ENCODE results near the gene PHOSPHO1. TPM values are rescaled to one million over a fixed set of nuclear protein-coding genes. Genes with fewer than 3 reads are reported as not detected.
A peak's percentile ranks its signal among the peaks of the same experiment; 100 is the strongest.

PHOSPHO1 gene
- total RNA-seq, 2 donors from 2014 or later: not detected

DNA sequence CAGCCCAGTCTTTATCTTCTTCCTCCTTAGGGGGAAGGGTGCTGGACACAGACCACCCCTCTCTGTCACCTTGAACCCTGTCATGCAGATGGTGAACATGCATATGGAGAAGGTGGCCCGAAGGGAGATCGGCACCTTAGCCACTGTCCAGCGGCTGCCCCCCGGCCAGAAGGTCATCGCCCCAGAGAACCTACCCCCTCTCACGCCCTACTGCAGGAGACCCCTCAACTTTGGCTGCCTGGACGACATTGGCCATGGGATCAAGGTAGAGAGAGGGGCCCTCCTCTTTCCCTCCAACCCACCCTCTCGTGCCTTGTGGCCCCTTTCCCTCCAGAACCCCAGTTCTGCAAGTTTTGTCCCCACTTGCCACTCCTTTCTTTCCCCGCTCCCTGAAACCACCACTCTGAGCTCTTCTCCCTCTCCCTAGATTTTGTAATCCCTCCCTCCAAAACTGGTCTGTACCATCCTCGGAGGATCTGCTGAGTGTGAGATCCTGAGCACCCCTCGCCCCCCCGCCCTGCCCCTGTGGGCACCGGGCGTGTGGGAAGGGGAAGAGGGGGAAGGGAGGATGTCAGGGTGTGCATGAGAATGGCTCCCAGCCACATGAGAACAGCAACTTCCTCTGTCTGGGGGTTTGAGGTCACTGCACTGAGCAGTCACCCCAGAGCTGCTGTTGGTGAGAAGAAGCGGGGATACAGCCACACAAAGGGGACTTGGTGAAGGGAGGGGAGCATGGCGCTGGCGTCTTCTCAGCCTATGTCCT is 12.8 kb downstream of the PHOSPHO1 start:
- Mint-ChIP-seq H3K36me3 (ENCODE audit: low read depth) (peaks cover 75% of the 10 kb centered on the region), H3K4me1 (peaks cover 51% of the 10 kb centered on the region), H3K27me3 (no peaks in the 10 kb centered on the region), H3K27ac (peak overlapping the region; percentile 34), H3K9me3 (no peaks in the 10 kb centered on the region), H3K4me3 (peak overlapping the region; percentile 68)
- peak; percentile 78 for ATAC-seq (replicated peaks)

DNA sequence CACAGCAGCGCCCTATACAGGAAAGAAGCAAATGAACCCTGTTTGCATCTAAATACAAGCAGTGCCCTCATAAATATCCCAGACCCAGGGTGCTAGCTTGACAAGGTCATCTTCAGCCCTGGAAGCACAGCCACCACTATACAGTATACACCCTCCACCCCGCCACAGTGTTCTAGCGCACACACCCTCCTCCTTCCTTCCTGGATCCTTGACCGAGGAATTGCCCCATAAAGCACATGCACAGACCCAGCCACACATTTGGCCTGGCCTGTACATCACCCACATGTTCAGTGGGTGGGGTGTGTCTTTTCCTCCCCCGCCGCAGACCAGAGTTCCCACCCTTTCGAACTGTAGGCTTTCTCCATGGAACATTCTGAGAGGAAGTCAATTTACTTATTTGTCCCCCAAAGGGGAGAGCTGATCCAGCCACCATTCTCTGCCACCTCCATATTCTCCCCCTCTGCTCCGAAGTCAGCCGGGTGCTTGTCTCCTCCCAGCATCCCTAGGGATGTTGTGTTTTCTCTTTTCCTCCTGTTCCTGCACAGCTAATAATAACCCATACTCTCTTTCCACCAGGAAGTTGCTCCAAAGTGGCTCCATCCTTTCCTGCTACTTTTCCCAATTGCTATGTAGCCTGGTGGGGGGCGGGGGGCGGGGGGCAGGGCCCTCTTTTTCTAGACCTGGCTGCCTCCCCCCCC is 13.5 kb downstream of the PHOSPHO1 start:
- Mint-ChIP-seq H3K9me3 (no peaks in the 10 kb centered on the region), H3K36me3 (ENCODE audit: low read depth) (peaks cover 71% of the 10 kb centered on the region), H3K27me3 (no peaks in the 10 kb centered on the region), H3K27ac (peak overlapping the region; percentile 34), H3K4me1 (peaks cover 57% of the 10 kb centered on the region), H3K4me3 (peak overlapping the region; percentile 68)
- no peak for ATAC-seq (replicated peaks)

DNA sequence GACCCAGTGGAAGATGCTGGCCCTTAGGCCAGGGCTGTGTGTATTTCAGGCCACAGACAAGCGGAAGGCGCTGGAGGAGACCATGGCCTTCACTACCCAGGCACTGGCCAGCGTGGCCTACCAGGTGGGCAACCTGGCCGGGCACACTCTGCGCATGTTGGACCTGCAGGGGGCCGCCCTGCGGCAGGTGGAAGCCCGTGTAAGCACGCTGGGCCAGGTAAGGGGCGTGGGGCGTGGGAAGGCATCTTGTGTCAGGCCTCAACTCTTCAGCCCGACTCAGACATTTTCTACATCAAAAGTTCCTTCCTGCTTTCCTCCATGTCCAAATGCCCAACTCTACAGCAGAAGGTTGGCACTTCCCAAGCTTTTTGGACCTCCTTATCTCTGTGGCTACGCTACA is 14.1 kb downstream of the PHOSPHO1 start:
- peaks cover 59% of the 10 kb centered on the region for H3K4me1 Mint-ChIP-seq
- peak overlapping the region; percentile 68 for H3K4me3 Mint-ChIP-seq
- H3K27ac Mint-ChIP-seq: peak overlapping the region; percentile 34
- peaks cover 67% of the 10 kb centered on the region for H3K36me3 Mint-ChIP-seq (ENCODE audit: low read depth)
- no peaks in the 10 kb centered on the region for H3K9me3 Mint-ChIP-seq
- H3K27me3 Mint-ChIP-seq: no peaks in the 10 kb centered on the region
- no peak for ATAC-seq (replicated peaks)

DNA sequence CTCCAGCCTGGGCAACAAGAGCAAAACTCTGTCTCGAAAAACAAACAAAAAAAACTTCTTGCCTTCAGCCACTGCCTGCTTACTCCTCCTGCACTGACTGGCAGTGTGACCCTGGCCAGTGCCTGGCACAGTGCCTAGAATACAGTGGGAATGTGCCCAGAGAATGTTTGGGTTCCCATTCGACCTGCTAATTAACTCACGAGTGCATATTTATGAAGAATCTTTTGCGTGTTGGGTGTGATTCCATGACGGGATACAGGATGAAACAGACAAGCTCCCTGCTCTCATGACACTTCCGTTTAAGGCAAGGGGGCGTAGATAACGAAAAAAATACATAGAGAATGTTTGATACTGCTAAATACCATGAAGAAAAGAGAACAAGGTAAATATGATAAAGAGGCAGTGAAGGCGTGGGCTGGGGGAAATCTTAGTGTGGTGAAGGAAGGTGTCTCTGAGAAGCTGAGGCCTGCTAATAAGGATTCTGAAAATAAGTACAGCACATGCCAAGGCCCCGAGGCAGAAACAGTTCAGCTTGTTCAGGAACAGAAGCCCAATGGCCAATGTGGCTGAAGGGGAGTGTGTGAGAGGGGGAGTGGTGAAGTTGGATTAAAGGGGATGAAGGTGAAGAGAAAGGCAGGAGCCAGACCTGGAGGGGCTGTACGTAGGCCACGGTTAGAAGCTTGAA is 15.8 kb downstream of the PHOSPHO1 start:
- ATAC-seq (replicated peaks): no peak
- no peaks in the 10 kb centered on the region for H3K9me3 Mint-ChIP-seq
- H3K4me1 Mint-ChIP-seq: peaks cover 68% of the 10 kb centered on the region
- peak overlapping the region; percentile 92 for H3K4me3 Mint-ChIP-seq
- peak overlapping the region; percentile 54 for H3K27ac Mint-ChIP-seq
- no peaks in the 10 kb centered on the region for H3K27me3 Mint-ChIP-seq
- peaks cover 60% of the 10 kb centered on the region for H3K36me3 Mint-ChIP-seq (ENCODE audit: low read depth)

DNA sequence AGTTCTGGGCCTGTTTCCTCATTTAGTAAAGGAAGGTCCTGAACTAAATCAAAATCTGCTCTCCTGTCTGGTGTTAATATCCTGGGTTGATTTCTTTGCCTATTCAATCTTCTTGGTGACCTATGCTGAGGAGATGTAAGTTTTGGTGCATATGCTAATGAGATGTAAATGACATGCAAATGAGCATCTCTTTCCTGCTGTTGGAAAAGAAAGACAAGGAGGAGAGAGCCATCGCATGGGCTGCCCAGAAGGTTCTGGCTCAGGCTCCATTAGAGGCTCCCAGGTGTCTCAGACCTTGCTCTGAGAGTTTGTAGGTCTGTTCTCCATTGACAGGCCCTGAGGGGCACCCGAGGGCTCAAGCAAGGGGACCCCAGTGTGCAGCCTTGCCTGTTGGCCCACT is 16.7 kb downstream of the PHOSPHO1 start:
- peak overlapping the region; percentile 92 for H3K4me3 Mint-ChIP-seq
- H3K27me3 Mint-ChIP-seq: no peaks in the 10 kb centered on the region
- H3K27ac Mint-ChIP-seq: no peak overlapping the region
- H3K36me3 Mint-ChIP-seq (ENCODE audit: low read depth): peaks cover 51% of the 10 kb centered on the region
- no peak for ATAC-seq (replicated peaks)
- H3K4me1 Mint-ChIP-seq: peaks cover 73% of the 10 kb centered on the region
- no peaks in the 10 kb centered on the region for H3K9me3 Mint-ChIP-seq

DNA sequence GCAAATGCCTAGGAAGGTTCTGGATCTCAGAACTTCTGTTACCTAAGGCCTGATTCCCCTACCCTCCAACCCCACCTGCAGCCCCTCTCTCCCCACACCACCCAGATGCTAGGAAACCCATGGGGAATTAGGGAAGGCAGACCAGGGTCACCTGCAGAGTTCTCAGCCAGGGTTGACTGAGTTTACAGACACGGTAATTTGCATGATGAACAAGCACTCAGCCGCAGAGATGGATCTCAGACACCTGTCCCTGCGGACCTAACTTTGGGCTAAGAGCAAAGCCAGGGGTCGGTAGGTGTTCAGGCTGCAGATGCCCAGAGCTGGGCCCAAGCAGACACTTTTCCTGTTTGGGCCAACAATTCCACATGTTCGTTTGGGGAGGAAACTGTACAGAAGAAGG is 17.2 kb downstream of the PHOSPHO1 start:
- H3K36me3 Mint-ChIP-seq (ENCODE audit: low read depth): peaks cover 46% of the 10 kb centered on the region
- no peak overlapping the region for H3K27ac Mint-ChIP-seq
- no peaks in the 10 kb centered on the region for H3K9me3 Mint-ChIP-seq
- H3K4me1 Mint-ChIP-seq: peaks cover 70% of the 10 kb centered on the region
- peak overlapping the region; percentile 92 for H3K4me3 Mint-ChIP-seq
- ATAC-seq (replicated peaks): no peak
- no peaks in the 10 kb centered on the region for H3K27me3 Mint-ChIP-seq

DNA sequence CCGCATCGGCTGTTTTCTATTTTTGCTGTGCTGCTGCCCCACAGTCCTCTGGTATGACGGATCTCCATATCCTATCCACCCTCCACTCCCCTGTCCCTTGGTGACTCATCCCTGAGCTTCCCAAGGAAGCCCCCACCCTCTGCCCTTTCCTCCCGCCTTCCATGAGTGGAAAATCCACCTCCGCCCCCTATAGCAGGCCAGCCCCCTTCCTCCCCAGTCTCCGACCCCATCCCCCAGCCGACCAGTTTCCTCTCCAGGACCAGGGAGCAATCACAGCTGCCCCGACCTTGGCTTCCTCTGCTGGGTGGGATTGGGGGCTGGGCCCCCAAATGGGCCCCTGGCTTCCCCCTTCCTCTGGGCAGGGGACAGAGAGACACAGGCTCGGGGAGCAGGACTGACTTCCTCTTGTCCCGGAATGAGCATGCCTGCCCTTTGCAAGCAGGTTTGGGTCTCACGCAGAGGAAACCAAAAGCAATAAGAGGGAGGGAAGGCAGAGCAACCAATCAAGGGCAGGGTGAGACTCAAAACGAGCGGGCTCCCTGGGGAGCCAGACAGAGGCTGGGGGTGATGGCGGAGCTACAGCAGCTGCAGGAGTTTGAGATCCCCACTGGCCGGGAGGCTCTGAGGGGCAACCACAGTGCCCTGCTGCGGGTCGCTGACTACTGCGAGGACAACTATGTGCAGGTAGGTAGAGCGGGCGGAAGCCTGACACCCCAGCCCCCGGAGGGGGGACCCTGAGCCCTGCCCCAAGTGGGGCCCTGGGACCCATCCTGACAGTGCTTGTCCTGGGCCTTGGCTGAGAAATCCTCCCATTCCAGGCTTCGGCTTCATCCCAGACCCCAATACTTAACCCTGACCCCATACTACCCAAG is 20.2 kb downstream of the PHOSPHO1 start, which contains the start of the genes ABI3 and GNGT2:
TSS of gene ABI3 (plus strand) at position 550 of the 872 bp plus-strand sequence. CDS start at position 568, 18 bp downstream.
TSS of gene GNGT2 (minus strand) at position 417 of the 872 bp plus-strand sequence. CDS start 3,152 bp downstream, outside the sequence.
- Mint-ChIP-seq H3K9me3 (no peaks in the 10 kb centered on the region), H3K36me3 (ENCODE audit: low read depth) (peaks cover 23% of the 10 kb centered on the region), H3K27me3 (no peaks in the 10 kb centered on the region), H3K4me1 (peaks cover 47% of the 10 kb centered on the region), H3K4me3 (peak within 1 kb of the TSS; percentile 92), H3K27ac (peak within 1 kb of the TSS; percentile 92)
- ATAC-seq (replicated peaks): peak; percentile 97

DNA sequence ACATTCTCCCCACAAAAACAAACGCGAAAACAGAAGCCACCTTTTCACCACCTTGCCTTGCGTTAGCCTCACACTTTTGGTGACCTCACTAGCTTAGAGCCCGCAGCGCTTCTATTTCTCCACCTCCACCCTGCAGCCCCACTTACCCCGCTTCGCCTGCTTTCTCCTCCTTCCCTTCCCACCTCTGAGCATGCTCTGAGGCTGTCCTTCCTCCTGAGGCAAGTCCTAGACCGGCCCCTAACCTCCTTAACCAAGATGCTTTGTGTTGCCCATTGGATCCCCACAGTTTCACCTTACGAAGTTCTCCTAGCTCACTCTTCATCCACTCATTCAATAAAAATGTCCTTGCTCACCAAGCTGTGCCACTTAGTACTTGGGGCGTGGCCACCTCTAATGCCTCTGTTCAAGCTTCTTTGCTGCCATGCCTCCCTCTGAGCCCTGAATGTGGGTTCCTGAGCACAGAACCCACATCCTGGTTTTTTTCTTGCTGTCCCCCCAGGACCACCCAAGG is 21.5 kb downstream of the PHOSPHO1 start:
- peaks cover 14% of the 10 kb centered on the region for H3K36me3 Mint-ChIP-seq (ENCODE audit: low read depth)
- H3K4me1 Mint-ChIP-seq: peaks cover 39% of the 10 kb centered on the region
- no peak for ATAC-seq (replicated peaks)
- no peaks in the 10 kb centered on the region for H3K9me3 Mint-ChIP-seq
- no peaks in the 10 kb centered on the region for H3K27me3 Mint-ChIP-seq
- H3K4me3 Mint-ChIP-seq: peak overlapping the region; percentile 92
- peak overlapping the region; percentile 92 for H3K27ac Mint-ChIP-seq

DNA sequence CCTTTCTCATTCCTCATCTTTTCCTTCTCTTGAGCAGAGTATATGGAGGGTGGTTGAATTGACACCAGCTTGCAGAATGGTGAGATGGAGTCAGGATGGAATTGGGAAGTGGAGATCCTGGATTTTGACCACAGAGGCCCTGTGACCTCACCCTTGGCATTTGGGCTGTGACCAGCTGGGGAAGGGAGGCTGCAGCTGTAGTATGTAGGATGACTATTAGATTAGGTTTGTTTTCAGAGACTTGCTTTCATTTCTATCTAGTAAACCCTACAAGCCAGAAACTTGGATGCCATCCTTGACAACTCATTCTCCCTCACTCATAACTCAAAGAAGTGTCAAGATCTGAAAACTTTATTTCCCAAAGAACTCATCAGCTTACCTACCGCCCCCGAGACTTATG is 26.1 kb downstream of the PHOSPHO1 start:
- H3K27me3 Mint-ChIP-seq: no peaks in the 10 kb centered on the region
- no peak overlapping the region for H3K4me3 Mint-ChIP-seq
- no peak overlapping the region for H3K27ac Mint-ChIP-seq
- H3K9me3 Mint-ChIP-seq: no peaks in the 10 kb centered on the region
- no peaks in the 10 kb centered on the region for H3K36me3 Mint-ChIP-seq (ENCODE audit: low read depth)
- peaks cover 9% of the 10 kb centered on the region for H3K4me1 Mint-ChIP-seq
- no peak for ATAC-seq (replicated peaks)

DNA sequence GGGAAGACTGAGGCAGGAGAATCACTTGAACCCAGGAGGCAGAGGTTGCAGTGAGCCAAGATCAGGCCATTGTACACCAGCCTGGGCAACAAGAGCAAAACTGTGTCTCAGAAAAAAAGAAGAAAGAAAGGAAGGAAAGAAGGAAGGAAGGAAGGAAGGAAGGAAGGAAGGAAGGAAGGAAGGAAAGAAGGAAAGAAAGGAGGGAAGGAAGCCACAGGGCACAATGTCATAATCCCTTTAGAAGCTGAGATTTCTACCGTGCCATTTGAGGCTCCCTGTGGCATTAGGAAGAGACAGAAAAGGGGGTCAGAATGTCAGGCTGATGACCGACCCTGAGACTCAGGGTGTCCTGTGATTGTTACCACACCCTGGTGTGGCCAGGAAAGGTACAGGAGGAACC is 26.8 kb downstream of the PHOSPHO1 start:
- H3K4me3 Mint-ChIP-seq: no peak overlapping the region
- no peaks in the 10 kb centered on the region for H3K36me3 Mint-ChIP-seq (ENCODE audit: low read depth)
- H3K4me1 Mint-ChIP-seq: peaks cover 2% of the 10 kb centered on the region
- H3K27ac Mint-ChIP-seq: no peak overlapping the region
- ATAC-seq (replicated peaks): no peak
- H3K27me3 Mint-ChIP-seq: no peaks in the 10 kb centered on the region
- H3K9me3 Mint-ChIP-seq: no peaks in the 10 kb centered on the region

DNA sequence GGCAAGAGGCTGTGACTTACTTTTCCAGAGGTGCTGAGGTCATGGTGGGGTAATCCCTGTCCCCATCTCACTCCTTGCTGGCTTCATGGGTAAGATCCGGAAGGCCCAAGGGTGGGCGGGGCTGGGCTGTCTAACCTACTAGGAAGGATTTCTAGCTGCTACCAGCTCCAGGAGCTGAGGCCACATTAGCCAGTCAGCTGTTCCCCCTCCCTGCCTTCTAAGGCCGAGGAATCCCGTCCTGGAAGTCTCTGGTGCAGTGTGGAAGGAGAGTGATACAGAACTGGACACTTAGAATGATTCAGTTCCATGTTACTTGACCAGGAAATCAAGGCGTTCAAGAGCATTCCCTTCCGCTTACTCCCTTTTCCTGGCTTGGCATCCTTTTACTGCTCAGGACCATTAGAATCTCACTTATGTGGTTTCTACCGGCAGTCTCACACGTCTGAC is 29.1 kb downstream of the PHOSPHO1 start:
- H3K36me3 Mint-ChIP-seq (ENCODE audit: low read depth): no peaks in the 10 kb centered on the region
- ATAC-seq (replicated peaks): no peak
- no peaks in the 10 kb centered on the region for H3K27me3 Mint-ChIP-seq
- H3K27ac Mint-ChIP-seq: no peak overlapping the region
- H3K9me3 Mint-ChIP-seq: no peaks in the 10 kb centered on the region
- H3K4me1 Mint-ChIP-seq: peaks cover 3% of the 10 kb centered on the region
- no peak overlapping the region for H3K4me3 Mint-ChIP-seq

DNA sequence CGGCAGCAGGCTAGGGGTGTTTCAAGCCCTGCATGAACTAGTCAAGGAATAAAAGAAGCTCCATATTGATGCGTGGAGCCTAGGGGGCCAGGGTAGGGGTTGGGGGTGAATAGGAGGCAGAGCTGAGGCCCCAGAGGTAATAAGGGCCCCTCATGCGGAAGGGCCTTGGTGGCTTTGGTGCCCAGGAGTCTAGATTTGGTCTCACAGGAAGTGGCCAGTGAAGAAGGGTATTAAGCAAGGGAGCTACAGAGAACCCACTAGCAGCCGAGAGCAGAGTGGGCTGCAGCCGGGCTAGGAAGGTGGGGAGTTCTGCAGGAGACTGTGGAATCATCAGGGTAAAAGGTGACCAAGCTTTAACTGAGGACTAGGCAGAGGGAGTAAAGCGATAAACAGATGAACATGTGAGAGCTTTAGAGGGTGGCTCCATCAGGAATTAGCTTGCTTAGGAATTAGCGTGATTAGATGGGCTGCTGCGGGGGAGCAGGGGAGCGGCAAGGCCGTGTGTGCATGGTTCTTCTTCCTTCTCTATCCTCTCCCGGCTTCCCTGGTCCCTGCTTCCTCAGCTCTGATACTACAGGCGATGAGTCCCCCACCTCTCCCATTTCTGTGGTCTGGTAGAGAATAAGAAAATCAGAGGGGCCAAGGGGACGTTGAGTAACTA is 30.0 kb downstream of the PHOSPHO1 start:
- Mint-ChIP-seq H3K9me3 (no peaks in the 10 kb centered on the region), H3K27me3 (no peaks in the 10 kb centered on the region), H3K27ac (no peak overlapping the region), H3K4me3 (no peak overlapping the region), H3K36me3 (ENCODE audit: low read depth) (no peaks in the 10 kb centered on the region), H3K4me1 (peaks cover 12% of the 10 kb centered on the region)
- ATAC-seq (replicated peaks): no peak

DNA sequence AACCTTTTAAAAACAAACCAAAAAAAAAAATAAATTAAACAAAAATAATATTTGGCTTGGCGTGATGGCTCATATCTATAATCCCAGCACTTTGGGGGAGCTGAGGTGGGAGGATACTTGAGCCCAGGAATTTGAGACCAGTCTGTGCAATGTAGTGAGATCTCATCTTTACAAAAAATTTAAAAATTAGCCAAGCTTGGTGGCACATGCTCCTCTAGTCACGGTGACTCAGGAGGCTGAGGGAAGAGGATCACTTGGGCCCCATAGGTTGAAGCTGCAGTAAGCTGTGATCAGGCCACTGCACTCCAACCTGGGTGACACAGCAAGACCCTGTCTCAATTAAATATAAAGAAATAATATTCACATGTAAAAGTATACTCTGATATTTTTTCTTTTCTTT is 32.4 kb downstream of the PHOSPHO1 start:
- no peak overlapping the region for H3K4me3 Mint-ChIP-seq
- H3K27ac Mint-ChIP-seq: no peak overlapping the region
- H3K4me1 Mint-ChIP-seq: peaks cover 19% of the 10 kb centered on the region
- no peaks in the 10 kb centered on the region for H3K9me3 Mint-ChIP-seq
- no peaks in the 10 kb centered on the region for H3K27me3 Mint-ChIP-seq
- no peaks in the 10 kb centered on the region for H3K36me3 Mint-ChIP-seq (ENCODE audit: low read depth)
- ATAC-seq (replicated peaks): no peak

All from activated T-helper 17 cell treated with anti-CD3 and anti-CD28 coated beads, Interleukin-2, amount 50 U/mL, for 72 hours (primary cell).